Body of pancreas (tissue), 4 donors: ENCODE results near the gene OCLN.

Experiments
- POLR2A ChIP-seq, 3 donors: fragments of 450-650 bp; IDR thresholded peaks; one replicate each; pipeline ENCODE4 v1.6.1; 2016; ENCODE audit warnings: antibody characterized with exemption in 3 of 3, mild to moderate bottlenecking in 2 of 3
- TF ChIP-seq, protein P1 (sequence below), 7 experiments: fragments of 450-650 bp in 4 of 7; fragments of 200-600 bp in 3 of 7; sonication (generic) in 3 of 7; IDR thresholded peaks; one replicate each; pipeline ENCODE4 v1.5.1; 2016 to 2019; ENCODE audit warnings: antibody characterized with exemption in 7 of 7

DNA sequence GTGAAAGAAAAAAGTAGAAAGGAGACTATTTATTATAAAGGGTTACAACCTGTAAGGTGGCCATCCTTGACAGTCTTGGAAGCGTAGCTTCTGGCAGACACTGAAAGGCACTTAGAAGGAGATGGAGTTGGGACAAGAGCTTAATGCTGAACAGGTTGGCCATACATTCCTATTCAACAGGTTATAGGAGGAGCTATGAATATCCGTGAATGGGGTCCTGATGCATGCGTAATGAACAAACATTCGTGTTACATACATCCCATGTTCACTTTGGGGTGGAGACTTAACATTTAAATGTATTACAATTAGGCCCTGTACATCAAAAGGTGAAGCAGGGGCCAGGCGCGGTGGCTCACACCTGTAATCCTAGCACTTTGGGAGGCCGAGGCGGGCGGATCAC is 34.1 kb downstream of the OCLN start:
- TF ChIP-seq, protein P1, sequence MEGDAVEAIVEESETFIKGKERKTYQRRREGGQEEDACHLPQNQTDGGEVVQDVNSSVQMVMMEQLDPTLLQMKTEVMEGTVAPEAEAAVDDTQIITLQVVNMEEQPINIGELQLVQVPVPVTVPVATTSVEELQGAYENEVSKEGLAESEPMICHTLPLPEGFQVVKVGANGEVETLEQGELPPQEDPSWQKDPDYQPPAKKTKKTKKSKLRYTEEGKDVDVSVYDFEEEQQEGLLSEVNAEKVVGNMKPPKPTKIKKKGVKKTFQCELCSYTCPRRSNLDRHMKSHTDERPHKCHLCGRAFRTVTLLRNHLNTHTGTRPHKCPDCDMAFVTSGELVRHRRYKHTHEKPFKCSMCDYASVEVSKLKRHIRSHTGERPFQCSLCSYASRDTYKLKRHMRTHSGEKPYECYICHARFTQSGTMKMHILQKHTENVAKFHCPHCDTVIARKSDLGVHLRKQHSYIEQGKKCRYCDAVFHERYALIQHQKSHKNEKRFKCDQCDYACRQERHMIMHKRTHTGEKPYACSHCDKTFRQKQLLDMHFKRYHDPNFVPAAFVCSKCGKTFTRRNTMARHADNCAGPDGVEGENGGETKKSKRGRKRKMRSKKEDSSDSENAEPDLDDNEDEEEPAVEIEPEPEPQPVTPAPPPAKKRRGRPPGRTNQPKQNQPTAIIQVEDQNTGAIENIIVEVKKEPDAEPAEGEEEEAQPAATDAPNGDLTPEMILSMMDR (IDR thresholded peaks at IDR 0.05): no peak
- TF ChIP-seq POLR2A (IDR thresholded peaks at IDR 0.05): no peak
